Neural progenitor cell (in vitro differentiated cells): ENCODE measurements around the gene P4HA1. TPM values are rescaled to one million over a fixed set of nuclear protein-coding genes. Genes with fewer than 3 reads are reported as not detected.

Experiments
- DNase-seq: peaks from one replicate; pipeline ENCODE4 v3.0.0-alpha.2; 2016; ENCODE audit warnings: low spot score
- H2AFZ ChIP-seq: fragments of 200-600 bp; sonication (generic); replicated peaks from 2 replicates; pipeline ENCODE4 v1.6.1; 2016; ENCODE audit warnings: antibody characterized with exemption
- H3F3A ChIP-seq: fragments of 200-600 bp; sonication (generic); 2 replicates; pipeline ENCODE4 v1.6.1; 2016; ENCODE audit warnings: antibody characterized with exemption, low read depth
- H3K27ac ChIP-seq: fragments of 200-600 bp; sonication (generic); 2 replicates; pipeline ENCODE4 v1.5.1; 2016; ENCODE audit warnings: mild to moderate bottlenecking
- H3K27me3 ChIP-seq: fragments of 200-600 bp; sonication (generic); 2 replicates; pipeline ENCODE4 v1.6.1; 2016; ENCODE audit warnings: mild to moderate bottlenecking, moderate library complexity
- H3K36me3 ChIP-seq: fragments of 200-600 bp; sonication (generic); 2 replicates; pipeline ENCODE4 v1.5.1; 2016
- H3K4me1 ChIP-seq: fragments of 200-600 bp; sonication (generic); 2 replicates; pipeline ENCODE4 v1.6.1; 2016; ENCODE audit warnings: mixed run types
- H3K4me2 ChIP-seq: fragments of 200-600 bp; sonication (generic); 2 replicates; pipeline ENCODE4 v1.6.1; 2016
- H3K4me3 ChIP-seq: fragments of 200-600 bp; sonication (generic); 2 replicates; pipeline ENCODE4 v1.5.1; 2016
- H3K79me2 ChIP-seq: fragments of 200-600 bp; sonication (generic); 2 replicates; pipeline ENCODE4 v1.6.1; 2016; ENCODE audit warnings: low read depth
- H3K9ac ChIP-seq: fragments of 200-600 bp; sonication (generic); 2 replicates; pipeline ENCODE4 v1.6.1; 2016
- H3K9me3 ChIP-seq: fragments of 200-600 bp; sonication (generic); 2 replicates; pipeline ENCODE4 v1.5.1; 2016; ENCODE audit warnings: low read depth
- H4K20me1 ChIP-seq: fragments of 200-600 bp; sonication (generic); 2 replicates; pipeline ENCODE4 v1.6.1; 2016; ENCODE audit warnings: low read depth
- H3K27ac Mint-ChIP-seq: 3 replicates; pipeline ENCODE4 v1.8.0; 2021; ENCODE audit warnings: mixed read lengths
- H3K27me3 Mint-ChIP-seq: 2 replicates; pipeline ENCODE4 v1.8.0; 2022; ENCODE audit warnings: low read depth, mild to moderate bottlenecking, inconsistent platforms, moderate library complexity, mixed read lengths; ENCODE audit not compliant: insufficient read depth
- H3K36me3 Mint-ChIP-seq: 3 replicates; pipeline ENCODE4 v1.8.0; 2021; ENCODE audit warnings: mixed read lengths
- H3K4me1 Mint-ChIP-seq: 3 replicates; pipeline ENCODE4 v1.8.0; 2021; ENCODE audit warnings: mixed read lengths
- H3K4me3 Mint-ChIP-seq: 3 replicates; pipeline ENCODE4 v1.8.0; 2021; ENCODE audit warnings: mild to moderate bottlenecking, moderate library complexity, mixed read lengths
- H3K9me3 Mint-ChIP-seq: 3 replicates; pipeline ENCODE4 v1.8.0; 2020; ENCODE audit warnings: mixed read lengths
- CTCF ChIP-seq: fragments of 200-600 bp; sonication (generic); IDR thresholded peaks from 2 replicates; pipeline ENCODE4 v1.5.1; 2017; ENCODE audit warnings: antibody characterized with exemption, mild to moderate bottlenecking
- EZH2 ChIP-seq: fragments of 200-600 bp; sonication (generic); IDR thresholded peaks from 2 replicates; pipeline ENCODE4 v1.6.1; 2017; ENCODE audit warnings: antibody characterized with exemption, mild to moderate bottlenecking, moderate library complexity
- EZH2phosphoT487 ChIP-seq: fragments of 200-600 bp; sonication (generic); IDR thresholded peaks from 2 replicates; pipeline ENCODE4 v1.6.1; 2017; ENCODE audit warnings: antibody characterized with exemption
- total RNA-seq: library from RNA; depleted of rRNA; stranded (reverse); fragments of >200 nt; gene quantifications from 2 replicates; pipeline ENCODE4 v1.2.3, GENCODE V29; 2015; ENCODE audit warnings: low replicate concordance

The P4HA1 gene
- total RNA-seq, 1 donor from 2014 or later: 200 TPM

GRCh38 chr10:73075829-73076228 lies 20.8 kb downstream of the P4HA1 start:
- no peak overlapping the region for H3K4me3 Mint-ChIP-seq
- no peak overlapping the region for H2AFZ ChIP-seq

GRCh38 chr10:73073627-73074026 lies 23.0 kb downstream of the P4HA1 start:
- H3K4me3 ChIP-seq: no peak overlapping the region
- H2AFZ ChIP-seq: no peak overlapping the region
- H3K4me3 Mint-ChIP-seq: no peak overlapping the region
- no peaks in the 10 kb centered on the region for H3K4me1 Mint-ChIP-seq
- DNase-seq: no peak
- peaks cover 19% of the 10 kb centered on the region for H3K36me3 Mint-ChIP-seq
- H3K9ac ChIP-seq: no peak overlapping the region
- peaks cover 9% of the 10 kb centered on the region for H3F3A ChIP-seq
- no peak overlapping the region for H3K27ac Mint-ChIP-seq
- no peak overlapping the region for H3K4me2 ChIP-seq
- no peaks in the 10 kb centered on the region for H3K9me3 ChIP-seq
- H3K36me3 ChIP-seq: peaks cover 33% of the 10 kb centered on the region
- H3K4me1 ChIP-seq: no peaks in the 10 kb centered on the region
- H3K79me2 ChIP-seq: peaks cover 41% of the 10 kb centered on the region
- H3K27me3 ChIP-seq: no peaks in the 10 kb centered on the region
- H4K20me1 ChIP-seq: peaks cover 61% of the 10 kb centered on the region
- TF ChIP-seq EZH2phosphoT487: no peak
- TF ChIP-seq EZH2: no peak
- TF ChIP-seq CTCF: no peak
- no peaks in the 10 kb centered on the region for H3K9me3 Mint-ChIP-seq
- no peaks in the 10 kb centered on the region for H3K27me3 Mint-ChIP-seq
- no peak overlapping the region for H3K27ac ChIP-seq

More at GRCh38 chr10:73075829-73076228, 20.8 kb downstream of the P4HA1 start:
- Mint-ChIP-seq H3K9me3 (no peaks in the 10 kb centered on the region), H3K36me3 (peaks cover 17% of the 10 kb centered on the region), H3K27ac (no peak overlapping the region), H3K27me3 (no peaks in the 10 kb centered on the region), H3K4me1 (no peaks in the 10 kb centered on the region)
- Histone ChIP-seq H3F3A (peaks cover 4% of the 10 kb centered on the region), H3K79me2 (peaks cover 62% of the 10 kb centered on the region), H3K4me1 (no peaks in the 10 kb centered on the region), H3K27me3 (no peaks in the 10 kb centered on the region), H3K9ac (no peak overlapping the region), H3K4me3 (no peak overlapping the region), H3K27ac (no peak overlapping the region), H4K20me1 (peaks cover 75% of the 10 kb centered on the region), H3K9me3 (no peaks in the 10 kb centered on the region), H3K36me3 (peaks cover 27% of the 10 kb centered on the region), H3K4me2 (no peak overlapping the region)
- no peak for TF ChIP-seq EZH2
- no peak for TF ChIP-seq CTCF
- no peak for TF ChIP-seq EZH2phosphoT487
- DNase-seq: no peak

GRCh38 chr10:73065441-73065840 lies 31.2 kb downstream of the P4HA1 start:
- no peaks in the 10 kb centered on the region for H3K4me1 Mint-ChIP-seq
- no peak overlapping the region for H3K4me3 ChIP-seq

More at GRCh38 chr10:73065441-73065840, 31.2 kb downstream of the P4HA1 start:
- Histone ChIP-seq H3K4me2 (no peak overlapping the region), H3F3A (peaks cover 5% of the 10 kb centered on the region), H4K20me1 (peaks cover 21% of the 10 kb centered on the region), H3K27ac (no peak overlapping the region), H3K4me1 (no peaks in the 10 kb centered on the region), H3K27me3 (no peaks in the 10 kb centered on the region), H2AFZ (no peak overlapping the region), H3K36me3 (peaks cover 26% of the 10 kb centered on the region), H3K79me2 (no peaks in the 10 kb centered on the region), H3K9me3 (no peaks in the 10 kb centered on the region), H3K9ac (no peak overlapping the region)
- DNase-seq: no peak
- TF ChIP-seq CTCF: no peak
- TF ChIP-seq EZH2: no peak
- TF ChIP-seq EZH2phosphoT487: no peak
- Mint-ChIP-seq H3K9me3 (no peaks in the 10 kb centered on the region), H3K27ac (no peak overlapping the region), H3K36me3 (peaks cover 16% of the 10 kb centered on the region), H3K27me3 (no peaks in the 10 kb centered on the region), H3K4me3 (no peak overlapping the region)
